HG03095 (cell line): ENCODE measurements around the gene IGSF9B.

ENCODE experiments used
- ATAC-seq: cut with Tn5 transposase; IDR thresholded peaks from one replicate; pipeline ENCODE4 v1.9.1; 2021; ENCODE audit warnings: moderate library complexity; ENCODE audit not compliant: unreplicated experiment

IGSF9B gene

GRCh38 chr11:133957900-133958299, 1.1 kb upstream of the IGSF9B start:
- ATAC-seq = no peak

DNA sequence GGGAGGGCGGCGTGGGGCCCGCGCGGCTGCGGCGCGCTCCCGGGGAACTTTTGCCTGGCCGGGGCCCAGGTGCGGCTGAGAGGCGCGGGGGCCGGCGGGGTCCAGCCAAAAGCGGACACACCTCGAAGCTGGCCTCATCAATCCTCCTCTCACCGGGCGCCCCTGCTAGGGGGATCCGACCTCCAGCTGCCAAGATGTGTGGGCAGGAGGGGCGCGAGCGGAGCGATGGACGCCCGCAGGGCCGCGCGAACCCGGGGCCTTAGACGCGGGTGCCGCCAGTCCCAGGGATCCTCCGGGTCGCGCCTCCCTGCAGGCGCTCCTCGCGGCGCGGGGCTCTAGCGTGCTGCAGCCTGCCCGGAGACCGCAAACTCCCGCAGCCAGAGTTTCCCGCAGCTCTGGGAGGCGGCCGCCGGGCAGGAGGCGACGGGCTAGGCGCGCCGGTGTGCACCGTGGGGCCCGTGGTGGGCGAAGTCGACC, 785 bp downstream of the IGSF9B start:
- ATAC-seq = no peak

DNA sequence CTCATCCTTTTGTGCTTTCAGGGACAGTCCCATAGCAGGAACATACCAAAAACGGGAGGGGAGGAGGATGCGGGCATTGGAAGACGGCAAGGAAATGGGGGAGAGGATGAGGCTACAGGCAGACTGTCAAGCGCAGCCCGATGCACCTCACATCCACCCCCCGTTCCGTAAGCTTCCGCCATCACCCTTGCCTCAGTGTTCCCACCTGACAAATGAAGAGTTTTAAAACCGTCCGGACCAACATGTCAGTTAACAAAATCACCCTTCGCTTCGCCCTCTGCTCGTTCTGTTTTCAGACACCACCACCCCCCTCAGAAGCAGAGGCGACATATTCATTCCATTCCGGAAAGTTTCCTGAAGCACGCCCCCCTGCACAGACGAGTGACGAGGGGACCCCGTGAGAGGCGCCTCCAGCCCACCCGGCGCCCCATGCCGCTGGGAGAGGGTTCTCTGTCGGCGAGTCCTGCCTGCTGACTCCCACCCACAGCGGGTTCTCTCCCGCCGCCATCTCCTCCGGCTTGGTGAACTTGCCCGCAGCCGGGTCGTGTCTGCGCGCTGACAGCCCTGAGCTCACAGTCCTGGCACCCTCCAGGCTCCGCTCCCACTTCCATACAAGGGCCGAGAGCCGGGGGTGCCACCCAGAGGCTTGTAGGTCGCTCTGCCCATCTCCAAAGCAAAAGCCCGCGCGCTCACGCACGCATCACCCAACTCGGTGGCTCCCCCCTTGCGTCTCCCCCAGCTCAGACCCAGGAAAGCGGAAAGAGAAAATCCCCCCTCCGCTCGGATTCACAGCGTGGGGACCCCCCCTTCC, 1.5 kb downstream of the IGSF9B start:
- no peak for ATAC-seq

- no peak for ATAC-seq
These were observed 2.8 kb downstream of the IGSF9B start for GRCh38 chr11:133953999-133954398.

GRCh38 chr11:133953547-133953946, 3.2 kb downstream of the IGSF9B start:
- no peak for ATAC-seq

- ATAC-seq = no peak
These were observed 4.3 kb downstream of the IGSF9B start for GRCh38 chr11:133952199-133953190.

GRCh38 chr11:133951327-133952198, 5.2 kb downstream of the IGSF9B start:
- ATAC-seq = no peak

GRCh38 chr11:133950874-133951326, 5.9 kb downstream of the IGSF9B start:
- no peak for ATAC-seq

- ATAC-seq = no peak
These were observed 6.3 kb downstream of the IGSF9B start for GRCh38 chr11:133950421-133950820.

GRCh38 chr11:133949129-133949528, 7.6 kb downstream of the IGSF9B start:
- ATAC-seq = no peak

DNA sequence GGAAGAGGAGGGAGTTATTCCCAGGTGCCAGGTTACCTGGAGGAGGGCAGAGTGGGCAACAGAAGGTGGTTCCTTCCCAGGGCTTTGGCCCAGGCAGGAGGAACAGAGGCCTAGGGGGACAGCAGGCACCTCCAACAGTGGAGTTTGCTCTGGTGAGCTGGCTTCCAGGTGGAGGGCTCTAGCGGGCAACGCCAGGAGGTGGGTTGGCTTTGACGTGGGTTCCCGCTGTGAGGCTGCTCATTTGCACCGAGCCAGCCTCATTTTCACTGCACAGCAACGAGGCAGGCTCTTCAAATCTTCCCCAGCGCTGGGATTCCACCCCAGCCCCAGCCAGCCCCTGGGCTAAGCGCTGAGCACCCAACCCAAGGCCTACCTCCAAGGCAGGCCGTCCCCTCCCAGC, 8.1 kb downstream of the IGSF9B start:
- no peak for ATAC-seq

DNA sequence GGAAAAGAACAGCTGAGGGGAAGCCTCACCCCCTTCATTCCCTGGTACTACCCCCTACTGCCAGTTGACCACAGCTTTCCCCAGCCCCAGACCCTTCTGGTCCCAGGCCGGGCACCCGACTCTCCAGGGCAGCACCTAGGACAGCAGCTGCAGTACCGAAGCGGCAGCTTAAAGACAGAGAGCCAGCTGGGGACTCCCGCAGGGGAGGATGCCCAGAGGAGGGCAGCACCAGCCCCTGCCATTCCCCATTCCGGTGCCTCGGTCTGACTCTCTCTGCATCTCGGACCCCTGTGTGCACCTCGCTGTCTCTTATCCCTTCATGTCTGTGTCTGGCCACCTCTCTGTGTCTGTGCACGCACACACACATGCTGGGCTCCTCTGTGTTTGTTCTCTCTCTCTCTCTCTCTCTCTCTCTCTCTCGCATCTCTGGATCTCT, 9.4 kb downstream of the IGSF9B start:
- ATAC-seq = no peak

DNA sequence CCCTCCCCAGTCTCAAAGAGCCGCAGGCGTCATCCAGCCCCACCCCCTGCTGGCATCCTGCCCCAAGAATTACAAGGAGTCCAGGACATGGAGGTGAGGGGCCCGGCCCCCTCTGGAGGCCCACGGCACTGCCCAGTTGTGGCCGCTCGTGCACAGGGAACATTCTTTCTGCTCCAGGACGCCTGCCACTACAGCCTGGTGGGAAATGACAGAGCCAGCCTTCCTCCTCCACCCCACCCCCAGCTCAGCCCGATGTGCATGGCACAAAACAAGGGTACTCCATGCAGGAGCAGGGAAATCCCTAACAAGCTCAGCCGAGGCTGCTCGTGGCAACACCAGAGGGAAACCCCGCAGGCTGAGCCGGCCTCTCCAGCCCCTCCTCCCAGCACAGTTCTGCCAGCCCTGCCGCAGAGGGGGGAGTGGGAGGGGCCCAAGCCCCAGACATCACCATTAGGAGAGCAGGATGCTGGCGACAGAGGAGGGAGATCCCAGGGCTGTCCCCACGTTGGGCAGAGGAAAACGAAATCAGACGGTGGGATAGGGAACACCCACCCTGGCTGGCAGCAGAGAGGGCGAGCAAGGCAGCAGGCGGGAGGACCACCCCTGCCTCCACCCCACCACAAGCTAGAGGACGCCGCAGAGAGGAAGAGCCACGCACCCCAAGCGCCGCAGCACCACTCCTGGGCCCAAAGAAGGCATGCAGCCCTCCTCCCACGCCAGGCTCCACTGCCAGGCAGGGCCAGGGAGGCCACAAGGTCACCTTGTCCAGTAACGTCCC, 10.0 kb downstream of the IGSF9B start:
- ATAC-seq = no peak

- ATAC-seq = no peak
These were observed 10.7 kb downstream of the IGSF9B start for GRCh38 chr11:133946051-133946450.

DNA sequence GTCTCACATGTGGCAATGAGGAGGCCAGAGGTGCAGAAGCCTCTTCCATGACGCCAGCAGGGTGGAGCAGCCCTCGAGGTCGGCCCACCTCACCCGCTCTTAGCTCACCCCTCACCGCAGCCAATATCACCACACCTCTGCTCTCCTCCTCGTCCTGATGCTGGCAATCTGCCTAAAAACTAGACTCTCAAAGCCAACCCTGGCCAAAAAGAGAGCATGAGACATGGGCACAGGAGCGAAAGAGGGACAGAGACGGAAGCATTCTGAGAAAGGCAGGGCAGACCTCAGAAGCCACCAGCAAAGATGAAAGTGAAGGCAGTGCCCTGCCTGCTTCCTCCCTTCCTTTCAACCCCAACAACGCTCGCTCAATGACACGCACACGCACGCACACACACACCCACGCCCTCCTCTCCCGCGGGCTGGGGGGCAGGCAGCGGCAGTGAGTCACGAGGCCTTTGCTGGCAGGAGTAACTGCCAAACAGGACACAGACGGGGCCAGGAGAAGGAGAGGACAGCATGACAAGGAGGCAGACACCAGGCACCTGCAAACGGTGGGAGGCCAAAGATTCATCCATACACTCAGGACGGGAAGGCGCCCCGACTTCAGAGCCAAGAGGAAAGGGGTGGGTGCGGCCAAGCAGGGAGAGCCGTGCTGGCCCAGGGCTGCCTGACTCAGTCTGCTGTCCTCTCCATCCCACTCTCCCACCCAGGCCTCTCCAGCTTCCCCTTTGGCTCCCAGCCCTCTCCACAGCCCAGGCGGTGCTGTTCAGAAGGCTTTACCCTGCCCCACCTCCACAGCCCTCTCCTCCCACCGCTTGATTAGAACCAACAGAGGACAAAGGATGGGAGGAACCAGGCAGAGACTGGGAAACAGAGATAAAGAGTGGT, 11.4 kb downstream of the IGSF9B start:
- no peak for ATAC-seq

DNA sequence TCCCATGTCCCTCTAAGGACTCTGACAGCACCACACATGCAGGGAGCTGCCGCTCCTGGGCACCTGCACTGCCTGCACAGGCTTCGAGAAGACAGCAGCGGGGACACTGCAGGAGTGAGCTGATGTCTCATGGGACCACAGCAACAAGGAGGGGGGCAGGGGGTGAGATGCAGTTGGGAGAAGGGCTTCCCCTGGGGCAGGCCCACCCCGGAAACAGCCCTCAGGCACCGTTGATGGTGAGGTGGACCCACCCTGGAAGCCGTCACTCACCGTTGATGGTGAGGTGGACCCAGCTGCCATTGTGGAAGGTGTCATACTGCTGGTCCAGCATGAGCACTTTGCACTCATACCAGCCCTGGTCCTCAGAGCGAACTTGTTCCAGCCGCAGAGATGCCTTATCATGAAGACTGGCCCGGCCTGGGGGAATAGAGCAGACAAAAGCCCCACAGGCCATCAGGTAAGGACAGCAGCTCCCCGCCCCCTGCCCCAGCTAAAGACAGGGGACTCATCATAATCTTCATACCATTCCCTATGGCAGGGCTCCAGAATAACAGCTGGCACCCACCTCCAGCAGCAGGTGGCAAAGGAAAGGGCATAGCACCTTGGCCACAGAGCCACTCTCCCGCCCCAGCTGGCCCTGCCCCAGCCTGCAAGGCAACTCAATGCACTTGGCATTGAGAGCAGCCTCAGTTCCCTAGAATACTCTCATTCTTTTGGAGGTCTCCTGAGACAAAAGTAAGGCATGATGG, 12.6 kb downstream of the IGSF9B start:
- no peak for ATAC-seq

- ATAC-seq = no peak
These were observed 14.2 kb downstream of the IGSF9B start for GRCh38 chr11:133942577-133942976.

DNA sequence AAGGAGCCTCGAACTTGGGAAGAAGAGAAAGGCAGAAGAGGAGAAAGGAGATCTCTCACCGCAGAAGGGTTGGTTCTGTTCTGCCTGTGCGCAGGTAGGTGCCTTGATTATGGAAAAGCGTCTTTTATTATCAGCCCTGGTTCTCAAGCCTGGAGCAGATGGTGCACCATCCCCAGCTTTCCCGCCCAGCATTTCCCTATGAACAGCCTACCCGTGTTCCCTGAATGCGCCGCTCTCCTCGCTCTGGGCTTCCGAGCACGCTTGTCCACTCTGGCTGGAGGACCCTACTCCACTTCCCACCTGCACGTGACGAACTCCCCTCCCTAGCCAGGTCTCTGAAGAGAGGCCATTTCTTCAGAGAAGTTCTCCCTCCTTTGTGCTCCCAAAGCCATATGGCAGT, 15.2 kb downstream of the IGSF9B start:
- ATAC-seq = no peak
